NCI-H1092 treated with DMSO at 0.1 percent for 48 hours (cell line): Measurements from ENCODE around the gene AMOT.

ENCODE experiments used
- DNase-seq: peaks from one replicate; lab custom pipeline; 2025; lab: John Stamatoyannopoulos, UW

Gene AMOT

DNA sequence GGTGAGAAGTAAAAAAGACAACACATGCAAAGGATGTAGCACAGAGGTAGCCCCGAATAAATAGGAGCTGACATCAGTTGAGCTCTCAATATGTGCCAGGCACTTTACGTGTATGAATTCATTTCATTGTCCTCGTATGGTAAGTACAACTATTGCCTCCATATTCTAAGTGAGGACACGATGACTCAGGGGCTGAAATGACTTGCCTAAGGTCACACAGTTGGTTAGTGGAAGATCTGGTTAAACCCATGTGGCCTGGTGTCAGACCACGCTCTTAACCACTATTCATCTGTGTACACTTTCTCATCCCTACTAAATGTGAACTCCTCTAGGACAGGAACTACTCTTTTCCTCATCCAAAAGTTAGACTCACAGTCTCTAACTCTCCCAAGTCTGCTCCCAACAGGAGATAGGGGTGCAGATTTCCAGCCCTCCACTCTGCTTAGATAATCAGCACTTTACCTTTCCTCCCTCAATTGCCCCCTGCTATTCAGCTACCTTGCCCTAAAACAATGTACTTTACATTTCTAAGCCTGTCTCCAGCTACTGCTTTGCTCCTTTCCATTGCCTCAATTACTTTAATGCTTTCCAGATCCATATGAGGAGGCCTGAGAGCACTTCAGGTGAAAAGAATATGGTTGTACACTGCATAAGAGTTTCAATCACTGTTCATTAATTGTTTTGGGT is 102.1 kb downstream of the AMOT start:
- DNase-seq = no peak

DNA sequence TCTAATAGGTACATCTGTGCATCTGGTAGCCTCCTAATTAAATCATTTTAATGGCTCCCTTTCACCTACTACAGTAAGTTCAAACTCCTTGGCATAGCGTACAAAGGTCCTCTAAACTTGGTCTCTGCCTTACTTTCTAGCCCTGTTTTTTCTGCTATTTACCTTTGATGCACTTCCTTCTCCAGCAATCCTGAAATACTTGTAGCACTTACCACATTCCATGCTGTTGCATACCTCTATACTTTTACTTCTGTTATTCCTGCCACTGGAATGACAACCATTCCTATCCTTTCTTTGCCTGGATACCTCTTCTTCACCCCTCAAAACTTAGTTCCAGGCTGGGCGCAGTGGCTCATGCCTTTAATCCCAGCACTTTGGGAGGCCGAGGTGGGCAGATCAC is 104.3 kb downstream of the AMOT start:
- no peak for DNase-seq

GRCh38 chrX:112735147-112735546 is 105.5 kb downstream of the AMOT start:
- no peak for DNase-seq

DNA sequence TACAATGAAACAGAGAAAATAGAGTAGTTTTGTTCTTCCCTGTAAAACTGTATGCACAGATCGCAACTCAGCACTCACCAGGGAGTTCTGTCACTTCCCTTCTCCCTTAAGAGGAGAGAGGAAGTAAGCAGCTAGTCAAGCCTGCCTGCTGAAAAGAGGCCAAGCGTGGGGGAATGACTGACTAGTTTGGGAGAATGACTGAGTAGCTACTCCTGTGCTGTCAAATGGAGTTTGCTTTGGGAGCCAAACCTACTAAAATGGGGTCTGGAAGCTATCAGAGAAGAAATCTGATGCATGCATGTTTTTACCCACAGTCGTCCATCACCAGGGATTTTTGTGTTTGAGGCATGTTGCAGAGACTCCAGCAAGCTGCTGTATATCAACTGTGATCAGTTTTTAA is 106.3 kb downstream of the AMOT start:
- DNase-seq = no peak

- DNase-seq = peak; percentile 0
Observed at GRCh38 chrX:112731793-112732192, 108.8 kb downstream of the AMOT start.
